NCI-H146 (cell line): Measurements from ENCODE around the gene LCAT.

Experiments
- DNase-seq: peaks from one replicate; lab custom pipeline; 2025; lab: John Stamatoyannopoulos, UW

LCAT gene

DNA sequence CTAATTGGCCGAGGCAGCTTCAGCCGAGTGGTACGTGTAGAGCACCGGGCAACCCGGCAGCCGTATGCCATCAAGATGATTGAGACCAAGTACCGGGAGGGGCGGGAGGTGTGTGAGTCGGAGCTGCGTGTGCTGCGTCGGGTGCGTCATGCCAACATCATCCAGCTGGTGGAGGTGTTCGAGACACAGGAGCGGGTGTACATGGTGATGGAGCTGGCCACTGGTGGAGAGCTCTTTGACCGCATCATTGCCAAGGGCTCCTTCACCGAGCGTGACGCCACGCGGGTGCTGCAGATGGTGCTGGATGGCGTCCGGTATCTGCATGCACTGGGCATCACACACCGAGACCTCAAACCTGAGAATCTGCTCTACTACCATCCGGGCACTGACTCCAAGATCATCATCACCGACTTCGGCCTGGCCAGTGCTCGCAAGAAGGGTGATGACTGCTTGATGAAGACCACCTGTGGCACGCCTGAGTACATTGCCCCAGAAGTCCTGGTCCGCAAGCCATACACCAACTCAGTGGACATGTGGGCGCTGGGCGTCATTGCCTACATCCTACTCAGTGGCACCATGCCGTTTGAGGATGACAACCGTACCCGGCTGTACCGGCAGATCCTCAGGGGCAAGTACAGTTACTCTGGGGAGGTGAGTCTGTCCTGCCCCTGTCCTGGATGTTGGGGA is 34.7 kb downstream of the LCAT start:
- DNase-seq, result no peak

GRCh38 chr16:67907397-67908180 is 36.3 kb downstream of the LCAT start:
- no peak for DNase-seq

GRCh38 chr16:67902831-67903230 is 41.1 kb downstream of the LCAT start:
- DNase-seq, result no peak

DNA sequence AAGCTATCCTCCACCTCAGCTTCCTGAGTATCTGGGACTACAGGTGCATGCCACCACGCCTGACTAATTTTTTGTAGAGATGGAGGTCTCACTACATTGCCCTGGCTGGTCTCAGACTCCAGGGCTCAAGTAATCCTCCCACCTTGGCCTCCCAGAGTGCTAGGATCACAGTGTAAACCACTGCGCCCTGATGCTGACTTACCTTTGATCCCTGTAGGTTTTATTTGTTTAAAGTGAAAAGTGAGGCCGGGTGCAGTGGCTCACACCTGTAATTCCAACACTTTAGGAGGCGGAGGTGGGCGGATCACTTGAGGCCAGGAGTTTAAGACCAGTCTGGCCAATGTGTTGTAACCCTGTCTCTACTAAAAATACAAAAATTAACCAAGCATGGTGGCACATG is 42.2 kb downstream of the LCAT start:
- no peak for DNase-seq

DNA sequence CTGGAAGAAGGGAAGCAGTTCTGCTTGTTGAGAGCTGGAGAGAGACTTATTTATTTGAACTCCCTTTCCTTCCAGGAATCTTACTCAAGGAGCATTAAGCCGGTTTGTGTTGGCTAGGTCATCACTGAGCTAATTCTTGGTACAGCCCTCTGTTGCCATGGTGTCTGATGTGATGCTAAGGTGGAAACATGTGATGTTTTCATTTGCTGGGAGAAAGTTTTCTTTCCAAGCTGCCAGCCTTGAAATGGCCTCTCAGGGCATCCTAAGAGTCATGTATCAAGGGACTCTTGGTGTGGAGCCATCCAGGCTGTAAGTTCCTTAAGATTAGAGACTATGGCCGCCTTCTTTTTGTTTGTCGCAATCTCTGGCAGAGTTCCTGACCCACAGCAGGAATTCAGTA is 46.7 kb downstream of the LCAT start:
- no peak for DNase-seq

GRCh38 chr16:67893743-67894399 is 50.0 kb downstream of the LCAT start:
- DNase-seq, result peak; percentile 57

DNA sequence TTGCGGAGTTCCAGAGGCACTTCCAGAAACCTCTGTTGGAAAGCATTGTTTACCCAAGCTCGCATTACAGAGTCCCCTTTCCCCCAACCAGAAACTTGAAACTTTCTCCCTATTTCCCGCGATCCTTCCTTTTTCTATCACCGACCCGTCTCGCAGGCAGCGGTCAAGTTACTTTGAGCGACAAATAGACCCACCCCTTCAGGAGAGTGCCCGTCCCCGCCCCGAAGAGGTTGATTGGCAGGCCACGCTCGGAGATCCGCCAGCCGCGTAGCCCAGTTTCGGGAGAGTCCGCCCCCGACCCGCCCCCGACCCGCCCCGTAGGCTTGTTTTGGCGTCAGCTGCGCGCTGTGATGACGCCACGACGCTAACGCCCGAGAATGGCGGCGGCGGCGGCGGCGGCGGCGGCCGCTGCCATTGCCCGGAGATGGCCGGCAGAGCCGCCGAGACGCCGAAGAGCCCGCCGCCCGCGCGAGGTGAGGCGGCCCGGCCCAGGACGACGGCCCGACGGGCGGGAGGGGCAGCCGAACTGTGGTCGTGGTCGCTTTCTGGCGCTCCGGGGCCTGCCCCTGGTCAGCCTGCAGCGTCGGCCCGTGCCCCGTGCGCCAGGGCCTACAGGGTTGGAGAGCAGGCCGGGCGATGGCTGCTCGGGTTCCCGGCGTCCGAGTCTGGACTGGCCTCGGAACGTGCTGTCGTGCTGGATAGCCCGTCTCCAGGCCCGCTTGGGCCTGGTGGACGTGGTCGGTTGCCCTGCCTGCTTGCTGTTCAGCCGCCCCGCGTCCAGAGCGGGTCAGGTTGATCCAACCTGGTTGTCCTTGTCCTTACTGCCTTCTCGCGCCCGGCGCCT is 50.8 kb downstream of the LCAT start, which contains the start of gene PSKH1:
PSKH1 (plus strand) TSS at position 356 of the 844 bp plus-strand sequence. CDS start 15,496 bp downstream, outside the sequence.
- peak; percentile 92 for DNase-seq

- DNase-seq, result no peak
Measured at GRCh38 chr16:67892375-67892774, 51.5 kb downstream of the LCAT start.
